HG02970 (cell line): ENCODE data around the gene LY86.
"Not testable (repeated sequence)": the region's sequence is repeated elsewhere in the genome, so short reads cannot be mapped to it uniquely, and the experiment has no call there.

Experiments
- ATAC-seq: cut with Tn5 transposase; IDR thresholded peaks from one replicate; pipeline ENCODE4 v1.9.1; 2021; ENCODE audit warnings: mild to moderate bottlenecking, moderate library complexity, moderate number of reproducible peaks; ENCODE audit not compliant: unreplicated experiment, low FRiP score

LY86 gene

GRCh38 chr6:6648692-6649343, 60.3 kb downstream of the LY86 start:
- no peak for ATAC-seq

GRCh38 chr6:6649824-6650349, 61.4 kb downstream of the LY86 start:
- ATAC-seq, result no peak

- no peak for ATAC-seq
These were observed 62.3 kb downstream of the LY86 start for GRCh38 chr6:6650839-6651238.

GRCh38 chr6:6651335-6651734, 62.8 kb downstream of the LY86 start:
- no peak for ATAC-seq

- no peak for ATAC-seq
These were observed 64.4 kb downstream of the LY86 start for GRCh38 chr6:6652932-6653331.

- no peak for ATAC-seq
These were observed 66.4 kb downstream of the LY86 start for GRCh38 chr6:6654599-6655575.

- ATAC-seq, result no peak
These were observed 67.3 kb downstream of the LY86 start for GRCh38 chr6:6655805-6656251.

- no peak for ATAC-seq
These were observed 67.8 kb downstream of the LY86 start for GRCh38 chr6:6656287-6656686.

- no peak for ATAC-seq
These were observed 68.7 kb downstream of the LY86 start for GRCh38 chr6:6657085-6657819.

- no peak for ATAC-seq
These were observed 69.3 kb downstream of the LY86 start for GRCh38 chr6:6657820-6658217.

- ATAC-seq, result no peak
These were observed 71.2 kb downstream of the LY86 start for GRCh38 chr6:6659600-6660327.

GRCh38 chr6:6660339-6661045, 72.0 kb downstream of the LY86 start:
- no peak for ATAC-seq

- ATAC-seq, result no peak
These were observed 72.7 kb downstream of the LY86 start for GRCh38 chr6:6661191-6661590.

- no peak for ATAC-seq
These were observed 73.2 kb downstream of the LY86 start for GRCh38 chr6:6661684-6662083.

- no peak for ATAC-seq
These were observed 75.1 kb downstream of the LY86 start for GRCh38 chr6:6663421-6664135.

- no peak for ATAC-seq
These were observed 77.2 kb downstream of the LY86 start for GRCh38 chr6:6665555-6666243.

- ATAC-seq, result not testable (repeated sequence)
These were observed 81.6 kb downstream of the LY86 start for GRCh38 chr6:6670150-6670549.

GRCh38 chr6:6674872-6675271, 86.4 kb downstream of the LY86 start:
- no peak for ATAC-seq
